HEK293 (cell line): ENCODE measurements around the gene TAS1R3.
A peak's percentile ranks its signal among the peaks of the same experiment; 100 is the strongest.

Experiments
- OSR2 ChIP-seq: fragments of 450-650 bp; formaldehyde crosslinking; IDR thresholded peaks from 2 replicates; pipeline ENCODE4 v1.5.1; 2016; ENCODE audit warnings: missing biosample characterization, missing genetic modification characterization
- OVOL3 ChIP-seq: fragments of 450-650 bp; formaldehyde crosslinking; IDR thresholded peaks from 2 replicates; pipeline ENCODE4 v1.5.1; 2016; ENCODE audit warnings: missing biosample characterization, missing genetic modification characterization
- SP7 ChIP-seq: fragments of 450-650 bp; formaldehyde crosslinking; IDR thresholded peaks from 2 replicates; pipeline ENCODE4 v1.5.1; 2016; ENCODE audit warnings: missing biosample characterization, missing genetic modification characterization
- ZFP69B ChIP-seq: fragments of 450-650 bp; formaldehyde crosslinking; IDR thresholded peaks from 2 replicates; pipeline ENCODE4 v1.5.1; 2016; ENCODE audit warnings: missing biosample characterization, missing genetic modification characterization
- ZNF16 ChIP-seq: fragments of 450-650 bp; formaldehyde crosslinking; IDR thresholded peaks from 2 replicates; pipeline ENCODE4 v1.5.1; 2016; ENCODE audit warnings: low read depth, missing biosample characterization, missing genetic modification characterization
- ZNF184 ChIP-seq: fragments of 450-650 bp; IDR thresholded peaks from 2 replicates; pipeline ENCODE4 v1.5.1; 2018; ENCODE audit warnings: missing biosample characterization, mild to moderate bottlenecking, missing genetic modification characterization
- ZNF354C ChIP-seq: fragments of 450-650 bp; formaldehyde crosslinking; IDR thresholded peaks from 2 replicates; pipeline ENCODE4 v1.5.1; 2016; ENCODE audit warnings: missing biosample characterization, missing genetic modification characterization, low read depth, borderline replicate concordance
- ZNF549 ChIP-seq: fragments of 450-650 bp; IDR thresholded peaks from 2 replicates; pipeline ENCODE4 v1.5.1; 2018; ENCODE audit warnings: missing biosample characterization, missing genetic modification characterization, mild to moderate bottlenecking, inconsistent platforms, moderate library complexity
- ZNF571 ChIP-seq: fragments of 450-650 bp; formaldehyde crosslinking; IDR thresholded peaks from 2 replicates; pipeline ENCODE4 v1.5.0; 2017; ENCODE audit warnings: missing biosample characterization, missing genetic modification characterization
- ZNF654 ChIP-seq: fragments of 450-650 bp; formaldehyde crosslinking; IDR thresholded peaks from 2 replicates; pipeline ENCODE4 v1.5.1; 2016; ENCODE audit warnings: low read depth, missing biosample characterization, missing genetic modification characterization
- ZNF658 ChIP-seq: fragments of 450-650 bp; formaldehyde crosslinking; IDR thresholded peaks from 2 replicates; pipeline ENCODE4; 2016; ENCODE audit warnings: missing biosample characterization, missing genetic modification characterization
- ZNF747 ChIP-seq: fragments of 450-650 bp; formaldehyde crosslinking; IDR thresholded peaks from 2 replicates; pipeline ENCODE4 v1.5.1; 2016; ENCODE audit warnings: missing biosample characterization, missing genetic modification characterization
- TF ChIP-seq, protein P1 (sequence below): fragments of 450-650 bp; formaldehyde crosslinking; IDR thresholded peaks from 2 replicates; pipeline ENCODE4 v1.5.1; 2017; ENCODE audit warnings: missing biosample characterization, missing genetic modification characterization
- TF ChIP-seq, protein P2 (sequence below): fragments of 450-650 bp; formaldehyde crosslinking; IDR thresholded peaks from 2 replicates; pipeline ENCODE4 v1.5.1; 2016; ENCODE audit warnings: missing biosample characterization, missing genetic modification characterization
- TF ChIP-seq, protein P3 (sequence below): fragments of 450-650 bp; formaldehyde crosslinking; IDR thresholded peaks from 2 replicates; pipeline ENCODE4; 2016; ENCODE audit warnings: missing biosample characterization, missing genetic modification characterization
- TF ChIP-seq, protein P4 (sequence below): fragments of 450-650 bp; formaldehyde crosslinking; IDR thresholded peaks from 2 replicates; pipeline ENCODE4 v1.5.1; 2016; ENCODE audit warnings: missing biosample characterization, missing genetic modification characterization
- TF ChIP-seq, protein P5 (sequence below): fragments of 450-650 bp; formaldehyde crosslinking; IDR thresholded peaks from 2 replicates; pipeline ENCODE4 v1.5.1; 2016; ENCODE audit warnings: missing biosample characterization, missing genetic modification characterization
- TF ChIP-seq, protein P6 (sequence below): fragments of 450-650 bp; formaldehyde crosslinking; IDR thresholded peaks from 2 replicates; pipeline ENCODE4 v1.5.1; 2016; ENCODE audit warnings: missing biosample characterization, missing genetic modification characterization
- TF ChIP-seq, protein P7 (sequence below): fragments of 450-650 bp; formaldehyde crosslinking; IDR thresholded peaks from 2 replicates; pipeline ENCODE4 v1.5.1; 2016; ENCODE audit warnings: missing biosample characterization, missing genetic modification characterization
- TF ChIP-seq, protein P8 (sequence below): fragments of 450-650 bp; formaldehyde crosslinking; conservative IDR thresholded peaks from 2 replicates; pipeline ENCODE4 v1.5.1; 2016; ENCODE audit warnings: low read depth, missing biosample characterization, missing genetic modification characterization

TAS1R3 gene

DNA sequence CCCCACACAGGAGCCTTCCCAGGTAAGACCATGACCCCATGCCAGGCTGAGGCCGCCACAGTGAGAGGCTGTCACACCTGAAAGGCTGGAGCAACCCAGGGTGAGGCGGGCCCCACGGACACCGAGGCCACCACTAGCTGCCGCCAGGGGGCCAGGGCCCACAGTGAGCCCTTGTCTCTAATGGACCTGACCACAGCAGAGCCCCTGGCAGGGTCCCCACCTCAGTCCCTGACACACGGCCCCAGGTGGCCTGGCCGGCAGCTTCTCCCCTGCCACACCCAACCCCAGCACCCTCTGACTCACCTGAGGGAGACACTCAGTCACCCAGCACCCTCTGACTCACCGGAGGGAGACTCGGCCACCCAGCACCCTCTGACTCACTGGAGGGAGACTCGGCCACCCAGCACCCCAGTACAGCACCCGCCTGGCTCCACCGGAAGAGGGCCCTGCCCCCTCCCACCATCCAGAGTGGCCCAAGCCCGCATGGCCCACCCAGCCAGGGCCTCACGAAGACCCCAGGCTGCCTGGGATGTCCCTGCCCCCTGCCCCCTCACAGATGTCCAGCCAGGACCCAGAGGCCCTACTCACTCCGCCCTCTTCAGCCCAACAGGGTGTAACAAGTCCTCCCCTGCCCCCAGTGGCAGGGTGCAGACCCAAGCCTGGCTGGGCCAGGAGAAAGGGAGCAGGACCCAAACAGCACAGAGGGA, 13.7 kb downstream of the TAS1R3 start (continued):
- TF ChIP-seq, protein P1, sequence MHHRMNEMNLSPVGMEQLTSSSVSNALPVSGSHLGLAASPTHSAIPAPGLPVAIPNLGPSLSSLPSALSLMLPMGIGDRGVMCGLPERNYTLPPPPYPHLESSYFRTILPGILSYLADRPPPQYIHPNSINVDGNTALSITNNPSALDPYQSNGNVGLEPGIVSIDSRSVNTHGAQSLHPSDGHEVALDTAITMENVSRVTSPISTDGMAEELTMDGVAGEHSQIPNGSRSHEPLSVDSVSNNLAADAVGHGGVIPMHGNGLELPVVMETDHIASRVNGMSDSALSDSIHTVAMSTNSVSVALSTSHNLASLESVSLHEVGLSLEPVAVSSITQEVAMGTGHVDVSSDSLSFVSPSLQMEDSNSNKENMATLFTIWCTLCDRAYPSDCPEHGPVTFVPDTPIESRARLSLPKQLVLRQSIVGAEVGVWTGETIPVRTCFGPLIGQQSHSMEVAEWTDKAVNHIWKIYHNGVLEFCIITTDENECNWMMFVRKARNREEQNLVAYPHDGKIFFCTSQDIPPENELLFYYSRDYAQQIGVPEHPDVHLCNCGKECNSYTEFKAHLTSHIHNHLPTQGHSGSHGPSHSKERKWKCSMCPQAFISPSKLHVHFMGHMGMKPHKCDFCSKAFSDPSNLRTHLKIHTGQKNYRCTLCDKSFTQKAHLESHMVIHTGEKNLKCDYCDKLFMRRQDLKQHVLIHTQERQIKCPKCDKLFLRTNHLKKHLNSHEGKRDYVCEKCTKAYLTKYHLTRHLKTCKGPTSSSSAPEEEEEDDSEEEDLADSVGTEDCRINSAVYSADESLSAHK (tag by site-specific recombination), result no peak
- TF ChIP-seq ZNF16 (tag by site-specific recombination), result no peak
- peak; percentile 26 for TF ChIP-seq SP7 (tag by site-specific recombination)
- no peak for TF ChIP-seq ZNF571 (tag by site-specific recombination)
- TF ChIP-seq, protein P2, sequence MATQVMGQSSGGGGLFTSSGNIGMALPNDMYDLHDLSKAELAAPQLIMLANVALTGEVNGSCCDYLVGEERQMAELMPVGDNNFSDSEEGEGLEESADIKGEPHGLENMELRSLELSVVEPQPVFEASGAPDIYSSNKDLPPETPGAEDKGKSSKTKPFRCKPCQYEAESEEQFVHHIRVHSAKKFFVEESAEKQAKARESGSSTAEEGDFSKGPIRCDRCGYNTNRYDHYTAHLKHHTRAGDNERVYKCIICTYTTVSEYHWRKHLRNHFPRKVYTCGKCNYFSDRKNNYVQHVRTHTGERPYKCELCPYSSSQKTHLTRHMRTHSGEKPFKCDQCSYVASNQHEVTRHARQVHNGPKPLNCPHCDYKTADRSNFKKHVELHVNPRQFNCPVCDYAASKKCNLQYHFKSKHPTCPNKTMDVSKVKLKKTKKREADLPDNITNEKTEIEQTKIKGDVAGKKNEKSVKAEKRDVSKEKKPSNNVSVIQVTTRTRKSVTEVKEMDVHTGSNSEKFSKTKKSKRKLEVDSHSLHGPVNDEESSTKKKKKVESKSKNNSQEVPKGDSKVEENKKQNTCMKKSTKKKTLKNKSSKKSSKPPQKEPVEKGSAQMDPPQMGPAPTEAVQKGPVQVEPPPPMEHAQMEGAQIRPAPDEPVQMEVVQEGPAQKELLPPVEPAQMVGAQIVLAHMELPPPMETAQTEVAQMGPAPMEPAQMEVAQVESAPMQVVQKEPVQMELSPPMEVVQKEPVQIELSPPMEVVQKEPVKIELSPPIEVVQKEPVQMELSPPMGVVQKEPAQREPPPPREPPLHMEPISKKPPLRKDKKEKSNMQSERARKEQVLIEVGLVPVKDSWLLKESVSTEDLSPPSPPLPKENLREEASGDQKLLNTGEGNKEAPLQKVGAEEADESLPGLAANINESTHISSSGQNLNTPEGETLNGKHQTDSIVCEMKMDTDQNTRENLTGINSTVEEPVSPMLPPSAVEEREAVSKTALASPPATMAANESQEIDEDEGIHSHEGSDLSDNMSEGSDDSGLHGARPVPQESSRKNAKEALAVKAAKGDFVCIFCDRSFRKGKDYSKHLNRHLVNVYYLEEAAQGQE (tag by site-specific recombination), result no peak
- no peak for TF ChIP-seq OVOL3 (tag by site-specific recombination)
- TF ChIP-seq, protein P3, sequence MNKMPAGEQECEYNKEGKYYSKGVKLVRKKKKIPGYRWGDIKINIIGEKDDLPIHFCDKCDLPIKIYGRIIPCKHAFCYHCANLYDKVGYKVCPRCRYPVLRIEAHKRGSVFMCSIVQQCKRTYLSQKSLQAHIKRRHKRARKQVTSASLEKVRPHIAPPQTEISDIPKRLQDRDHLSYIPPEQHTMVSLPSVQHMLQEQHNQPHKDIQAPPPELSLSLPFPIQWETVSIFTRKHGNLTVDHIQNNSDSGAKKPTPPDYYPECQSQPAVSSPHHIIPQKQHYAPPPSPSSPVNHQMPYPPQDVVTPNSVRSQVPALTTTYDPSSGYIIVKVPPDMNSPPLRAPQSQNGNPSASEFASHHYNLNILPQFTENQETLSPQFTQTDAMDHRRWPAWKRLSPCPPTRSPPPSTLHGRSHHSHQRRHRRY (tag by site-specific recombination), result no peak
- TF ChIP-seq, protein P4, sequence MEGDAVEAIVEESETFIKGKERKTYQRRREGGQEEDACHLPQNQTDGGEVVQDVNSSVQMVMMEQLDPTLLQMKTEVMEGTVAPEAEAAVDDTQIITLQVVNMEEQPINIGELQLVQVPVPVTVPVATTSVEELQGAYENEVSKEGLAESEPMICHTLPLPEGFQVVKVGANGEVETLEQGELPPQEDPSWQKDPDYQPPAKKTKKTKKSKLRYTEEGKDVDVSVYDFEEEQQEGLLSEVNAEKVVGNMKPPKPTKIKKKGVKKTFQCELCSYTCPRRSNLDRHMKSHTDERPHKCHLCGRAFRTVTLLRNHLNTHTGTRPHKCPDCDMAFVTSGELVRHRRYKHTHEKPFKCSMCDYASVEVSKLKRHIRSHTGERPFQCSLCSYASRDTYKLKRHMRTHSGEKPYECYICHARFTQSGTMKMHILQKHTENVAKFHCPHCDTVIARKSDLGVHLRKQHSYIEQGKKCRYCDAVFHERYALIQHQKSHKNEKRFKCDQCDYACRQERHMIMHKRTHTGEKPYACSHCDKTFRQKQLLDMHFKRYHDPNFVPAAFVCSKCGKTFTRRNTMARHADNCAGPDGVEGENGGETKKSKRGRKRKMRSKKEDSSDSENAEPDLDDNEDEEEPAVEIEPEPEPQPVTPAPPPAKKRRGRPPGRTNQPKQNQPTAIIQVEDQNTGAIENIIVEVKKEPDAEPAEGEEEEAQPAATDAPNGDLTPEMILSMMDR (tag by site-specific recombination), result peak; percentile 41
- TF ChIP-seq ZFP69B, result peak; percentile 97
- TF ChIP-seq, protein P5, sequence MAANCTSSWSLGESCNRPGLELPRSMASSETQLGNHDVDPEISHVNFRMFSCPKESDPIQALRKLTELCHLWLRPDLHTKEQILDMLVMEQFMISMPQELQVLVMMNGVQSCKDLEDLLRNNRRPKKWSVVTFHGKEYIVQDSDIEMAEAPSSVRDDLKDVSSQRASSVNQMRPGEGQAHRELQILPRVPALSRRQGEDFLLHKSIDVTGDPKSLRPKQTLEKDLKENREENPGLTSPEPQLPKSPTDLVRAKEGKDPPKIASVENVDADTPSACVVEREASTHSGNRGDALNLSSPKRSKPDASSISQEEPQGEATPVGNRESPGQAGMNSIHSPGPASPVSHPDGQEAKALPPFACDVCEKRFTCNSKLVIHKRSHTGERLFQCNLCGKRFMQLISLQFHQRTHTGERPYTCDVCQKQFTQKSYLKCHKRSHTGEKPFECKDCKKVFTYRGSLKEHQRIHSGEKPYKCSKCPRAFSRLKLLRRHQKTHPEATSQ (tag by site-specific recombination), result no peak
- TF ChIP-seq ZNF654 (tag by site-specific recombination), result no peak
- no peak for TF ChIP-seq ZNF658 (tag by site-specific recombination)
- TF ChIP-seq ZNF549 (tag by site-specific recombination), result no peak
- no peak for TF ChIP-seq ZNF354C
- TF ChIP-seq, protein P6, sequence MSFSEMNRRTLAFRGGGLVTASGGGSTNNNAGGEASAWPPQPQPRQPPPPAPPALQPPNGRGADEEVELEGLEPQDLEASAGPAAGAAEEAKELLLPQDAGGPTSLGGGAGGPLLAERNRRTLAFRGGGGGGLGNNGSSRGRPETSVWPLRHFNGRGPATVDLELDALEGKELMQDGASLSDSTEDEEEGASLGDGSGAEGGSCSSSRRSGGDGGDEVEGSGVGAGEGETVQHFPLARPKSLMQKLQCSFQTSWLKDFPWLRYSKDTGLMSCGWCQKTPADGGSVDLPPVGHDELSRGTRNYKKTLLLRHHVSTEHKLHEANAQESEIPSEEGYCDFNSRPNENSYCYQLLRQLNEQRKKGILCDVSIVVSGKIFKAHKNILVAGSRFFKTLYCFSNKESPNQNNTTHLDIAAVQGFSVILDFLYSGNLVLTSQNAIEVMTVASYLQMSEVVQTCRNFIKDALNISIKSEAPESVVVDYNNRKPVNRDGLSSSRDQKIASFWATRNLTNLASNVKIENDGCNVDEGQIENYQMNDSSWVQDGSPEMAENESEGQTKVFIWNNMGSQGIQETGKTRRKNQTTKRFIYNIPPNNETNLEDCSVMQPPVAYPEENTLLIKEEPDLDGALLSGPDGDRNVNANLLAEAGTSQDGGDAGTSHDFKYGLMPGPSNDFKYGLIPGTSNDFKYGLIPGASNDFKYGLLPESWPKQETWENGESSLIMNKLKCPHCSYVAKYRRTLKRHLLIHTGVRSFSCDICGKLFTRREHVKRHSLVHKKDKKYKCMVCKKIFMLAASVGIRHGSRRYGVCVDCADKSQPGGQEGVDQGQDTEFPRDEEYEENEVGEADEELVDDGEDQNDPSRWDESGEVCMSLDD (tag by site-specific recombination), result no peak; the same call in 1 of the 2 replicates
- TF ChIP-seq, protein P7, sequence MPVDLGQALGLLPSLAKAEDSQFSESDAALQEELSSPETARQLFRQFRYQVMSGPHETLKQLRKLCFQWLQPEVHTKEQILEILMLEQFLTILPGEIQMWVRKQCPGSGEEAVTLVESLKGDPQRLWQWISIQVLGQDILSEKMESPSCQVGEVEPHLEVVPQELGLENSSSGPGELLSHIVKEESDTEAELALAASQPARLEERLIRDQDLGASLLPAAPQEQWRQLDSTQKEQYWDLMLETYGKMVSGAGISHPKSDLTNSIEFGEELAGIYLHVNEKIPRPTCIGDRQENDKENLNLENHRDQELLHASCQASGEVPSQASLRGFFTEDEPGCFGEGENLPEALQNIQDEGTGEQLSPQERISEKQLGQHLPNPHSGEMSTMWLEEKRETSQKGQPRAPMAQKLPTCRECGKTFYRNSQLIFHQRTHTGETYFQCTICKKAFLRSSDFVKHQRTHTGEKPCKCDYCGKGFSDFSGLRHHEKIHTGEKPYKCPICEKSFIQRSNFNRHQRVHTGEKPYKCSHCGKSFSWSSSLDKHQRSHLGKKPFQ (tag by site-specific recombination), result no peak
- TF ChIP-seq OSR2 (tag by site-specific recombination), result no peak
- no peak for TF ChIP-seq ZNF184
- TF ChIP-seq, protein P8, sequence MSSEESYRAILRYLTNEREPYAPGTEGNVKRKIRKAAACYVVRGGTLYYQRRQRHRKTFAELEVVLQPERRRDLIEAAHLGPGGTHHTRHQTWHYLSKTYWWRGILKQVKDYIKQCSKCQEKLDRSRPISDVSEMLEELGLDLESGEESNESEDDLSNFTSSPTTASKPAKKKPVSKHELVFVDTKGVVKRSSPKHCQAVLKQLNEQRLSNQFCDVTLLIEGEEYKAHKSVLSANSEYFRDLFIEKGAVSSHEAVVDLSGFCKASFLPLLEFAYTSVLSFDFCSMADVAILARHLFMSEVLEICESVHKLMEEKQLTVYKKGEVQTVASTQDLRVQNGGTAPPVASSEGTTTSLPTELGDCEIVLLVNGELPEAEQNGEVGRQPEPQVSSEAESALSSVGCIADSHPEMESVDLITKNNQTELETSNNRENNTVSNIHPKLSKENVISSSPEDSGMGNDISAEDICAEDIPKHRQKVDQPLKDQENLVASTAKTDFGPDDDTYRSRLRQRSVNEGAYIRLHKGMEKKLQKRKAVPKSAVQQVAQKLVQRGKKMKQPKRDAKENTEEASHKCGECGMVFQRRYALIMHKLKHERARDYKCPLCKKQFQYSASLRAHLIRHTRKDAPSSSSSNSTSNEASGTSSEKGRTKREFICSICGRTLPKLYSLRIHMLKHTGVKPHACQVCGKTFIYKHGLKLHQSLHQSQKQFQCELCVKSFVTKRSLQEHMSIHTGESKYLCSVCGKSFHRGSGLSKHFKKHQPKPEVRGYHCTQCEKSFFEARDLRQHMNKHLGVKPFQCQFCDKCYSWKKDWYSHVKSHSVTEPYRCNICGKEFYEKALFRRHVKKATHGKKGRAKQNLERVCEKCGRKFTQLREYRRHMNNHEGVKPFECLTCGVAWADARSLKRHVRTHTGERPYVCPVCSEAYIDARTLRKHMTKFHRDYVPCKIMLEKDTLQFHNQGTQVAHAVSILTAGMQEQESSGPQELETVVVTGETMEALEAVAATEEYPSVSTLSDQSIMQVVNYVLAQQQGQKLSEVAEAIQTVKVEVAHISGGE (tag by site-specific recombination), result no peak
- no peak for TF ChIP-seq ZNF747 (tag by site-specific recombination)
